HuH-7 (cell line): ENCODE data around the gene KIAA0232.
"Not testable (repeated sequence)": the region's sequence is repeated elsewhere in the genome, so short reads cannot be mapped to it uniquely, and the experiment has no call there.

Experiments
- DNase-seq: peaks from one replicate; pipeline ENCODE4 v3.0.0; 2011; ENCODE audit warnings: low spot score

The KIAA0232 gene

GRCh38 chr4:6881908-6882307 lies 99.4 kb downstream of the KIAA0232 start:
- no peak for DNase-seq

- no peak for DNase-seq
Observed at GRCh38 chr4:6884341-6884870, 101.9 kb downstream of the KIAA0232 start.

GRCh38 chr4:6885953-6886557 lies 103.5 kb downstream of the KIAA0232 start:
- no peak for DNase-seq

- DNase-seq: no peak
Observed at GRCh38 chr4:6886886-6887285, 104.4 kb downstream of the KIAA0232 start.

- no peak for DNase-seq
Observed at GRCh38 chr4:6887591-6888371, 105.3 kb downstream of the KIAA0232 start.

- DNase-seq: no peak
Observed at GRCh38 chr4:6888506-6889071, 106.1 kb downstream of the KIAA0232 start.

GRCh38 chr4:6889101-6889735 lies 106.7 kb downstream of the KIAA0232 start:
- DNase-seq: no peak

- no peak for DNase-seq
Observed at GRCh38 chr4:6889736-6890324, 107.3 kb downstream of the KIAA0232 start.

GRCh38 chr4:6890358-6890757 lies 107.8 kb downstream of the KIAA0232 start:
- DNase-seq: no peak

GRCh38 chr4:6890971-6891370 lies 108.4 kb downstream of the KIAA0232 start:
- not testable (repeated sequence) for DNase-seq

- DNase-seq: no peak
Observed at GRCh38 chr4:6891436-6892170, 109.1 kb downstream of the KIAA0232 start.

- DNase-seq: peak; percentile 59
Observed at GRCh38 chr4:6892190-6892908, 109.8 kb downstream of the KIAA0232 start.

- no peak for DNase-seq
Observed at GRCh38 chr4:6892909-6893202, 110.3 kb downstream of the KIAA0232 start.

- peak; percentile 91 for DNase-seq
Observed at GRCh38 chr4:6893449-6894085, 111.0 kb downstream of the KIAA0232 start.

GRCh38 chr4:6894086-6894478 lies 111.6 kb downstream of the KIAA0232 start:
- DNase-seq: no peak

- DNase-seq: no peak
Observed at GRCh38 chr4:6894528-6895498, 112.3 kb downstream of the KIAA0232 start.

GRCh38 chr4:6896035-6896434 lies 113.5 kb downstream of the KIAA0232 start:
- DNase-seq: no peak

- no peak for DNase-seq
Observed at GRCh38 chr4:6898763-6899162, 116.2 kb downstream of the KIAA0232 start.

GRCh38 chr4:6900181-6900812 lies 117.8 kb downstream of the KIAA0232 start:
- no peak for DNase-seq
